SJSA1 (cell line): ENCODE data around the gene FBXO41. TPM values are rescaled to one million over a fixed set of nuclear protein-coding genes. Genes with fewer than 3 reads are reported as not detected.
"Not testable (repeated sequence)": the region's sequence is repeated elsewhere in the genome, so short reads cannot be mapped to it uniquely, and the experiment has no call there.

Experiments used
- DNase-seq, 2 experiments: peaks; one replicate each; pipeline ENCODE4 v3.0.0-alpha.2; 2015 to 2020; ENCODE audit warnings: low spot score in 2 of 2, low read depth in 1 of 2
- H3K27ac ChIP-seq: fragments of 250-450 bp; sonication (Bioruptor Pico); 2 replicates; pipeline ENCODE4 v1.5.1; 2020; ENCODE audit warnings: mild to moderate bottlenecking, moderate library complexity
- H3K27me3 ChIP-seq: fragments of 250-450 bp; sonication (Bioruptor Pico); replicated peaks from 2 replicates; pipeline ENCODE4 v1.5.1; 2020; ENCODE audit warnings: mild to moderate bottlenecking, moderate library complexity
- H3K36me3 ChIP-seq: fragments of 250-450 bp; sonication (Bioruptor Pico); 2 replicates; pipeline ENCODE4 v1.5.1; 2020; ENCODE audit warnings: mild to moderate bottlenecking
- H3K4me1 ChIP-seq: fragments of 250-450 bp; sonication (Bioruptor Pico); replicated peaks from 2 replicates; pipeline ENCODE4 v1.6.1; 2021; ENCODE audit warnings: mild to moderate bottlenecking
- H3K4me3 ChIP-seq: fragments of 250-450 bp; sonication (Bioruptor Pico); 2 replicates; pipeline ENCODE4 v1.5.1; 2020; ENCODE audit warnings: mild to moderate bottlenecking
- H3K9me3 ChIP-seq: fragments of 250-450 bp; sonication (Bioruptor Pico); replicated peaks from 2 replicates; pipeline ENCODE4 v1.5.1; 2020; ENCODE audit warnings: mild to moderate bottlenecking
- total RNA-seq: library from RNA; depleted of rRNA; stranded (reverse); fragments of >200 nt; shearing (Covaris generic); gene quantifications from 2 replicates; pipeline ENCODE4 v1.2.3, GENCODE V29; 2014

Gene FBXO41
- total RNA-seq, 1 experiment from 2014 or later = 0.05 TPM

- H3K27ac ChIP-seq, H3K4me3 ChIP-seq, H3K4me1 ChIP-seq, DNase-seq, H3K36me3 ChIP-seq, H3K27me3 ChIP-seq, H3K9me3 ChIP-seq: not testable (repeated sequence)
Observed at GRCh38 chr2:73262691-73263429, 21.4 kb downstream of the FBXO41 start.

- H3K27ac ChIP-seq = no peak overlapping the region
- no peak overlapping the region for H3K4me3 ChIP-seq
- H3K27me3 ChIP-seq = peaks cover 4% of the 10 kb centered on the region; the same call in 1 of the 2 replicates
- H3K9me3 ChIP-seq = no peaks in the 10 kb centered on the region
- H3K4me1 ChIP-seq = no peaks in the 10 kb centered on the region
- no peaks in the 10 kb centered on the region for H3K36me3 ChIP-seq
- DNase-seq = no peak
Observed at GRCh38 chr2:73262108-73262651, 22.1 kb downstream of the FBXO41 start.

GRCh38 chr2:73260338-73260984 lies 23.8 kb downstream of the FBXO41 start:
- Histone ChIP-seq H3K4me3 (no peak overlapping the region), H3K27me3 (no peaks in the 10 kb centered on the region), H3K4me1 (no peaks in the 10 kb centered on the region), H3K36me3 (peaks cover 2% of the 10 kb centered on the region; the same call in 1 of the 2 replicates), H3K27ac (no peak overlapping the region), H3K9me3 (no peaks in the 10 kb centered on the region)
- DNase-seq = peak; percentile 21 to 63

- Histone ChIP-seq H3K9me3 (no peaks in the 10 kb centered on the region), H3K4me3 (no peak overlapping the region), H3K4me1 (no peaks in the 10 kb centered on the region), H3K36me3 (peaks cover 8% of the 10 kb centered on the region), H3K27me3 (no peaks in the 10 kb centered on the region), H3K27ac (no peak overlapping the region)
- no peak for DNase-seq
Observed at GRCh38 chr2:73259704-73260337, 24.5 kb downstream of the FBXO41 start.

GRCh38 chr2:73259276-73259675 lies 25.0 kb downstream of the FBXO41 start:
- no peaks in the 10 kb centered on the region for H3K27me3 ChIP-seq
- no peak for DNase-seq
- H3K27ac ChIP-seq = no peak overlapping the region
- no peaks in the 10 kb centered on the region for H3K9me3 ChIP-seq
- H3K4me3 ChIP-seq = no peak overlapping the region
- H3K4me1 ChIP-seq = no peaks in the 10 kb centered on the region
- H3K36me3 ChIP-seq = peaks cover 13% of the 10 kb centered on the region

- Histone ChIP-seq H3K9me3 (no peaks in the 10 kb centered on the region), H3K4me1 (no peaks in the 10 kb centered on the region), H3K27me3 (no peaks in the 10 kb centered on the region), H3K36me3 (peaks cover 18% of the 10 kb centered on the region), H3K4me3 (no peak overlapping the region), H3K27ac (no peak overlapping the region)
- no peak for DNase-seq
Observed at GRCh38 chr2:73258913-73259215, 25.4 kb downstream of the FBXO41 start.

GRCh38 chr2:73258186-73258912 lies 25.9 kb downstream of the FBXO41 start:
- H3K27ac ChIP-seq = no peak overlapping the region
- no peaks in the 10 kb centered on the region for H3K27me3 ChIP-seq

GRCh38 chr2:73257425-73258125 lies 26.7 kb downstream of the FBXO41 start:
- no peak for DNase-seq
- no peaks in the 10 kb centered on the region for H3K27me3 ChIP-seq
- H3K27ac ChIP-seq = no peak overlapping the region
- no peak overlapping the region for H3K4me3 ChIP-seq
- H3K4me1 ChIP-seq = no peaks in the 10 kb centered on the region
- H3K9me3 ChIP-seq = no peaks in the 10 kb centered on the region
- peaks cover 30% of the 10 kb centered on the region for H3K36me3 ChIP-seq

More at GRCh38 chr2:73258186-73258912, 25.9 kb downstream of the FBXO41 start:
- Histone ChIP-seq H3K9me3 (no peaks in the 10 kb centered on the region), H3K4me3 (no peak overlapping the region), H3K4me1 (no peaks in the 10 kb centered on the region), H3K36me3 (peaks cover 23% of the 10 kb centered on the region)
- DNase-seq = no peak

GRCh38 chr2:73257021-73257420 lies 27.3 kb downstream of the FBXO41 start:
- Histone ChIP-seq H3K4me1 (no peaks in the 10 kb centered on the region), H3K9me3 (no peaks in the 10 kb centered on the region), H3K36me3 (peaks cover 34% of the 10 kb centered on the region), H3K4me3 (no peak overlapping the region), H3K27me3 (no peaks in the 10 kb centered on the region), H3K27ac (no peak overlapping the region)
- DNase-seq = no peak

- no peaks in the 10 kb centered on the region for H3K4me1 ChIP-seq
- H3K27ac ChIP-seq = no peak overlapping the region
- peaks cover 38% of the 10 kb centered on the region for H3K36me3 ChIP-seq
- no peaks in the 10 kb centered on the region for H3K27me3 ChIP-seq
- no peaks in the 10 kb centered on the region for H3K9me3 ChIP-seq
- no peak overlapping the region for H3K4me3 ChIP-seq
- DNase-seq = no peak
Observed at GRCh38 chr2:73256618-73256922, 27.7 kb downstream of the FBXO41 start.

GRCh38 chr2:73255907-73256617 lies 28.2 kb downstream of the FBXO41 start:
- peaks cover 43% of the 10 kb centered on the region for H3K36me3 ChIP-seq
- H3K4me1 ChIP-seq = no peaks in the 10 kb centered on the region
- H3K9me3 ChIP-seq = no peaks in the 10 kb centered on the region
- DNase-seq = no peak
- no peak overlapping the region for H3K27ac ChIP-seq
- H3K4me3 ChIP-seq = no peak overlapping the region
- H3K27me3 ChIP-seq = no peaks in the 10 kb centered on the region

GRCh38 chr2:73255007-73255644 lies 29.2 kb downstream of the FBXO41 start:
- H3K27ac ChIP-seq = no peak overlapping the region
- H3K4me3 ChIP-seq = no peak overlapping the region
- H3K9me3 ChIP-seq = no peaks in the 10 kb centered on the region
- no peaks in the 10 kb centered on the region for H3K27me3 ChIP-seq
- no peak for DNase-seq
- H3K36me3 ChIP-seq = peaks cover 53% of the 10 kb centered on the region
- H3K4me1 ChIP-seq = no peaks in the 10 kb centered on the region
